GM10248 (cell line): ENCODE results near the gene THBS1.

Experiments used
- CTCF ChIA-PET: fragments of 300-600 bp; sonication (Branson Sonifier 250); formaldehyde crosslinking; extraction: SDS; loops from one replicate; lab custom pipeline; 2021; ENCODE audit warnings: antibody characterized with exemption; lab: Yijun Ruan, JAX
- POLR2A ChIA-PET: fragments of 350-650 bp; sonication (Branson Sonifier 250); formaldehyde crosslinking; extraction: SDS; loops from one replicate; lab custom pipeline; 2020; ENCODE audit warnings: antibody characterized with exemption; lab: Yijun Ruan, JAX
- DNase-seq: peaks from one replicate; pipeline ENCODE4 v3.0.0; 2012; ENCODE audit errors: extremely low spot score
- CTCF ChIP-seq: IDR thresholded peaks from 2 replicates; pipeline ENCODE4 v1.5.1; 2012; ENCODE audit warnings: mild to moderate bottlenecking, low read depth; ENCODE audit errors: extremely low read depth, missing control alignments, control extremely low read depth

Gene THBS1

GRCh38 chr15:39628546-39629257 is 47.8 kb downstream of the THBS1 start:
- ChIA-PET CTCF (interaction anchor here (2.4 to 3.0 kb wide), 2 partner anchors 18 to 58 kb away, joined by 7 to 8 read pairs; no protein-coding TSS in a partner anchor), POLR2A (no interaction called here)
- DNase-seq, result no peak
- TF ChIP-seq CTCF, result no peak

- POLR2A ChIA-PET, result no interaction called here
- CTCF ChIA-PET, result interaction anchor here (0.7 to 3.0 kb wide), 4 partner anchors 19 to 127 kb away, joined by 3 to 8 read pairs (median 5); no protein-coding TSS in a partner anchor
- TF ChIP-seq CTCF, result no peak
- no peak for DNase-seq
Observed at GRCh38 chr15:39629371-39629770, 48.5 kb downstream of the THBS1 start.

DNA sequence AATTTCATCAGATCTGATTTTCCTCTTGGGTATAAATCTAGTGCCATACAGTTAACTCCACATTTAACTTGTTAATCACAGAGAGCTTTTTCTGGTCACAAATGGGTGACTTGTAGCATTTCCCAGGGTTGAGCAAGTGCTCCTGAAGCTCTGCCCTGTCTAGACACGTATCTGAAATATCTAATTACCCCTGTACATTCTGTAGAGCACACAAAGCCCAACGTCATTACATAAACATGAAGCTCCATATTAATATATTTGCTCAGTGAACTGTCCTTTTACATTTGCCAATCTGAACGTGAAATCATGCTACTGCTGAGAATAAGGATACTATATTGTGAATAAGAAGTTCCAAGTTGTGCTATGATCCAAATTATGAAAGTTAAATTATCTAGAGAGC is 49.0 kb downstream of the THBS1 start:
- ChIA-PET CTCF (interaction anchor here (0.7 to 3.0 kb wide), 4 partner anchors 12 to 127 kb away, joined by 3 to 8 read pairs (median 3); no protein-coding TSS in a partner anchor), POLR2A (no interaction called here)
- DNase-seq, result no peak
- TF ChIP-seq CTCF, result no peak

DNA sequence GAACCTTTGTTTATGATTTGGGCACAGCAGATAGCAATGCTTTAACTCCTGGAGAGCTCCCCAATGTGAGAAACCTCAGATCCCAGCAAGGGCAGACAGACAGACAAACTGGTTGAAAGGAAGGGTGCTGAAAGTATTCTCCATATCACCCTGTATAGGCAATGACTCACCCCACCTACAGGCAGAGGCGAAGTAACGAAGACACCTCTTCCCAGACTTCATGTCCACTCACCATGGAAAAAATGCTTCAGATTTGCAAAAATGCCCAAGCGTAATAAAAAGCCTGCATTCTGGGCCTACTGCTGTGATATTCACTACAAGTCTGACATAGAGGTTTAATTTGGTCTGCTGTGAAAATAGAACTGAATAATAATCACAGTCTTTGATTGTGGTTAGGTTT is 50.5 kb downstream of the THBS1 start:
- TF ChIP-seq CTCF, result no peak
- ChIA-PET CTCF (interaction anchor here (1.0 kb wide), 2 partner anchors 8 to 10 kb away, joined by 3 read pairs; no protein-coding TSS in a partner anchor), POLR2A (no interaction called here)
- DNase-seq, result no peak

GRCh38 chr15:39638041-39638440 is 57.2 kb downstream of the THBS1 start:
- DNase-seq, result no peak
- TF ChIP-seq CTCF, result no peak
- ChIA-PET POLR2A (no interaction called here), CTCF (no interaction called here)

DNA sequence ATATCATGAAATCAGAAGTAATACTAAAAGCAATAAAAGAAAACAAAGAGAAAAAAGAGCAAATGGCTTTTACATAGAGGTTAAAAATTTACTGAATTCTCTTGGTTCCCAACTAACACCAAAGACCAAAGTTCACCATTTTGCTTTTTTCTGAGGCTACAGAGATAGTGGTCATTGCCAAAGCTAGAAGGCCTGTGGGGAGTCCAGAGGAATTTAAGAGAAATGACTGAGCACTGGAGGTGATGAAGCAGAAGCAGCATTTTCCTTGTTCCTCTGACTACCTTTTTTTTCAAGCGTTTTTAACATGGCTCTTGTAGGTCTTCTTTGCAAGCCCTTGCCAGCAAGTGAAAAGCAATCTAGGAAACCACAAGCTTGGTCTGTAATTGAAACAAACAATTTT is 58.2 kb downstream of the THBS1 start:
- POLR2A ChIA-PET, result no interaction called here
- no peak for DNase-seq
- TF ChIP-seq CTCF, result no peak
- CTCF ChIA-PET, result interaction anchor here (1.4 kb wide), 1 partner anchor 15 kb away, joined by 3 read pairs; no protein-coding TSS in a partner anchor
